HepG2 (cell line): Measurements from ENCODE around the gene STPG4. TPM values are rescaled to one million over a fixed set of nuclear protein-coding genes. Genes with fewer than 3 reads are reported as not detected.

Experiments used
- AFF4 ChIP-seq: sonication (generic); formaldehyde crosslinking; IDR thresholded peaks from 2 replicates; pipeline ENCODE4 v1.4.0; 2020; ENCODE audit warnings: missing genetic modification reagents
- ATF6 ChIP-seq: sonication (generic); formaldehyde crosslinking; conservative IDR thresholded peaks from 2 replicates; pipeline ENCODE4 v1.4.0; 2020; ENCODE audit warnings: missing genetic modification reagents
- BRF2 ChIP-seq: sonication (generic); formaldehyde crosslinking; IDR thresholded peaks from 2 replicates; pipeline ENCODE4 v1.8.1; 2022; ENCODE audit warnings: mild to moderate bottlenecking, missing genetic modification reagents
- CC2D1A ChIP-seq: sonication (generic); formaldehyde crosslinking; IDR thresholded peaks from 2 replicates; pipeline ENCODE4 v1.8.1; 2023; ENCODE audit warnings: mild to moderate bottlenecking, missing genetic modification reagents
- DBP ChIP-seq: sonication (generic); formaldehyde crosslinking; IDR thresholded peaks from 2 replicates; pipeline ENCODE4 v1.4.0; 2020; ENCODE audit warnings: missing genetic modification reagents; ENCODE audit errors: not compliant biosample characterization
- DDIT3 ChIP-seq: sonication (generic); formaldehyde crosslinking; IDR thresholded peaks from 2 replicates; pipeline ENCODE4 v1.4.0; 2020; ENCODE audit warnings: mild to moderate bottlenecking, missing genetic modification reagents
- FOXA1 ChIP-seq, 2 experiments: fragments of 450-650 bp in 1 of 2; sonication (generic) in 1 of 2; formaldehyde crosslinking in 1 of 2; IDR thresholded peaks; 2 replicates each; pipeline versions ENCODE4 v1.4.0 to v1.6.1; 2016 to 2020; ENCODE audit warnings: missing genetic modification reagents in 1 of 2
- NR2F2 ChIP-seq: IDR thresholded peaks from 2 replicates; pipeline ENCODE4 v1.6.1; 2012; ENCODE audit warnings: low read depth, inconsistent platforms, borderline replicate concordance
- RAD51 ChIP-seq: fragments of 450-650 bp; IDR thresholded peaks from 2 replicates; pipeline ENCODE4 v1.6.1; 2016; ENCODE audit warnings: borderline replicate concordance
- RARG ChIP-seq: sonication (generic); formaldehyde crosslinking; IDR thresholded peaks from 2 replicates; pipeline ENCODE4 v1.4.0; 2020; ENCODE audit warnings: low read depth, mild to moderate bottlenecking, missing genetic modification reagents
- SETDB1 ChIP-seq: sonication (generic); formaldehyde crosslinking; IDR thresholded peaks from 2 replicates; pipeline ENCODE4 v1.5.1; 2020; ENCODE audit warnings: missing genetic modification reagents, mild to moderate bottlenecking, borderline replicate concordance
- STAT5B ChIP-seq: sonication (generic); formaldehyde crosslinking; IDR thresholded peaks from 2 replicates; pipeline ENCODE4 v1.4.0; 2020; ENCODE audit warnings: missing genetic modification reagents
- TBX2 ChIP-seq: sonication (generic); formaldehyde crosslinking; IDR thresholded peaks from 2 replicates; pipeline ENCODE4 v1.5.0; 2020; ENCODE audit warnings: missing genetic modification reagents, mild to moderate bottlenecking, borderline replicate concordance
- ZBTB33 ChIP-seq: sonication (generic); formaldehyde crosslinking; IDR thresholded peaks from 2 replicates; pipeline ENCODE4 v1.4.0; 2020; ENCODE audit warnings: missing genetic modification reagents
- ZMYM2 ChIP-seq: sonication (generic); formaldehyde crosslinking; IDR thresholded peaks from 2 replicates; pipeline ENCODE4 v1.8.0; 2022; ENCODE audit warnings: mild to moderate bottlenecking, missing genetic modification reagents
- ZNF672 ChIP-seq: sonication (generic); formaldehyde crosslinking; IDR thresholded peaks from 2 replicates; pipeline ENCODE4 v1.8.1; 2022; ENCODE audit warnings: missing genetic modification reagents
- ZSCAN5A ChIP-seq: sonication (generic); formaldehyde crosslinking; IDR thresholded peaks from 2 replicates; pipeline ENCODE4 v1.8.0; 2022; ENCODE audit warnings: mild to moderate bottlenecking, missing genetic modification reagents, borderline replicate concordance
- polyA plus RNA-seq, 8 experiments: library from polyadenylated mRNA; depleted of rRNA in 3 of 8; stranded (reverse) in 7 of 8; unstranded in 1 of 8; fragments of >200 nt; fragmentation: Illumina TruSeq in 4 of 8; extraction: Trizol in 4 of 8; gene quantifications; 2 replicates each; pipeline versions ENCODE4 v1.2.1 to v1.2.3, GENCODE V29; 2011 to 2016; ENCODE audit warnings: low read depth in 4 of 8, missing spikeins in 1 of 8, mixed read lengths in 1 of 8; ENCODE audit not compliant: insufficient read depth in 1 of 8
- total RNA-seq, 5 experiments: library from RNA; depleted of rRNA; stranded (reverse); fragments of >200 nt; fragmentation: Illumina TruSeq; extraction: Trizol; gene quantifications; 2 replicates each; pipeline ENCODE4 v1.2.3, GENCODE V29; 2016; ENCODE audit warnings: low read depth in 1 of 5

STPG4 gene
- total and polyA plus RNA-seq, 2 of the 13 experiments (the other 11 are each of a cell fraction or from before 2014, with no cell fraction given), result 0.11 to 0.15 TPM

- TF ChIP-seq ATF6 (CRISPR knock-in tag) (no peak), DDIT3 (CRISPR knock-in tag) (no peak), STAT5B (CRISPR knock-in tag) (no peak), ZSCAN5A (CRISPR knock-in tag) (0 out of 2 replicates have a peak, but pooled peaks have one; percentile 16), DBP (CRISPR knock-in tag) (no peak), NR2F2 (no peak), AFF4 (CRISPR knock-in tag) (no peak), ZBTB33 (CRISPR knock-in tag) (no peak), RAD51 (no peak), TBX2 (CRISPR knock-in tag) (peak; percentile 19; the same call in 1 of the 2 replicates), ZMYM2 (no peak), SETDB1 (no peak), BRF2 (CRISPR knock-in tag) (no peak), RARG (no peak), FOXA1 (IDR thresholded peaks at IDR 0.05) (no peak), FOXA1 (CRISPR knock-in tag; IDR thresholded peaks at IDR 0.05) (no peak), CC2D1A (CRISPR knock-in tag) (no peak), ZNF672 (no peak)
These were observed 114.5 kb downstream of the STPG4 start (continued) for GRCh38 chr2:47040651-47041050.
